Skeletal muscle tissue (tissue), 4 donors: Measurements from ENCODE around the gene RBPJL. TPM values are rescaled to one million over a fixed set of nuclear protein-coding genes. Genes with fewer than 3 reads are reported as not detected.

Source experiments
- H3K27ac ChIP-seq: one replicate; pipeline ENCODE4 v1.7.0; 2013; ENCODE audit warnings: mild to moderate bottlenecking, low read depth, low read length, inconsistent platforms
- H3K27me3 ChIP-seq, 3 donors: one replicate each; pipeline ENCODE4 v1.7.0; 2013; ENCODE audit warnings: low read length in 3 of 3; ENCODE audit not compliant: control insufficient read depth in 3 of 3, insufficient read depth in 3 of 3
- H3K36me3 ChIP-seq, 3 donors: one replicate each; pipeline ENCODE4 v1.7.0; 2013; ENCODE audit warnings: low read length in 3 of 3; ENCODE audit not compliant: control insufficient read depth in 3 of 3, insufficient read depth in 3 of 3
- H3K4me1 ChIP-seq, 3 donors: one replicate each; pipeline ENCODE4 v1.7.0; 2013; ENCODE audit warnings: low read length in 3 of 3, mild to moderate bottlenecking in 3 of 3; ENCODE audit not compliant: control insufficient read depth in 3 of 3, insufficient read depth in 3 of 3
- H3K4me3 ChIP-seq, 3 donors: one replicate each; pipeline ENCODE4 v1.7.0; 2013; ENCODE audit warnings: low read length in 3 of 3
- H3K9ac ChIP-seq, 3 donors: one replicate each; pipeline ENCODE4 v1.7.0; 2013; ENCODE audit warnings: low read length in 3 of 3, mild to moderate bottlenecking in 3 of 3, moderate library complexity in 2 of 3, low read depth in 1 of 3
- H3K9me3 ChIP-seq, 3 donors: one replicate each; pipeline ENCODE4 v1.7.0; 2013; ENCODE audit warnings: low read length in 3 of 3; ENCODE audit not compliant: control insufficient read depth in 3 of 3
- total RNA-seq: library from RNA; depleted of rRNA; stranded (reverse); fragments of >200 nt; gene quantifications from one replicate; pipeline ENCODE4 v1.2.3, GENCODE V29; 2014
- donor health status: Osteomylitis.

RBPJL gene
- total RNA-seq, 1 donor from 2014 or later: not detected

- Histone ChIP-seq H3K9me3 (no peaks in the 10 kb centered on the region), H3K36me3 (no peaks in the 10 kb centered on the region), H3K27me3 (peaks cover 6 to 26% (median 25%) of the 10 kb centered on the region in 3 donors), H3K4me1 (peaks cover 6 to 15% (median 9%) of the 10 kb centered on the region in 3 donors), H3K9ac (no peak overlapping the region), H3K4me3 (no peak overlapping the region), H3K27ac (no peak overlapping the region)
Observed at GRCh38 chr20:45292343-45292742, 14.3 kb upstream of the RBPJL start.

GRCh38 chr20:45293041-45294002 is 13.3 kb upstream of the RBPJL start:
- peak overlapping the region in 1 of 3 donors; percentile 57 for H3K9ac ChIP-seq
- H3K4me3 ChIP-seq: peak overlapping the region; percentile 46 to 69 (median 66)
- no peaks in the 10 kb centered on the region for H3K9me3 ChIP-seq
- H3K27me3 ChIP-seq: peaks cover 14 to 34% (median 25%) of the 10 kb centered on the region in 3 donors
- peaks cover 6 to 15% (median 9%) of the 10 kb centered on the region in 3 donors for H3K4me1 ChIP-seq
- no peak overlapping the region for H3K27ac ChIP-seq
- H3K36me3 ChIP-seq: no peaks in the 10 kb centered on the region

DNA sequence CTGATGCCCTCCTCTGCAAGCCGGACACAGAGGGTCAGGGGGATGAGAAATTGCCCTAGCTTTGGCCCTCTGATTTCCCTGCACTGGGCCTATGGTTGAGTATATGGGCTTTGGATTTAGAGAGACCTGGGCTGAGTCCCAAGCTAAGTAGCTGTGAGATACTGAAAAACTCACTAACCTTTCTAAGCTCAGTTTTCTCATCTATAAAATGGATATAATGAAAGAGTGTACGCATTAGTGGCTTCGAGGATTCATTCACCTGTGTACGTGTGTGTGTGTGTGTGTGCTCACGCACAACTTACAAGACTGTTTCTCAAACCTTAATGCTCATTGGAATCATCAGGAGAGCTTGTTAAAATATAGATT is 12.7 kb upstream of the RBPJL start:
- no peaks in the 10 kb centered on the region for H3K9me3 ChIP-seq
- H3K27ac ChIP-seq: no peak overlapping the region
- H3K27me3 ChIP-seq: peaks cover 16 to 34% (median 18%) of the 10 kb centered on the region in 3 donors
- H3K4me3 ChIP-seq: peak overlapping the region in 2 of 3 donors; percentile 66 to 69
- H3K4me1 ChIP-seq: peaks cover 6 to 15% (median 9%) of the 10 kb centered on the region in 3 donors
- H3K9ac ChIP-seq: peak overlapping the region in 1 of 3 donors; percentile 57
- H3K36me3 ChIP-seq: no peaks in the 10 kb centered on the region

- no peaks in the 10 kb centered on the region for H3K9me3 ChIP-seq
- no peak overlapping the region for H3K27ac ChIP-seq
- H3K9ac ChIP-seq: no peak overlapping the region
- H3K4me3 ChIP-seq: no peak overlapping the region
- peaks cover 6 to 15% (median 9%) of the 10 kb centered on the region in 3 donors for H3K4me1 ChIP-seq
- no peaks in the 10 kb centered on the region for H3K36me3 ChIP-seq
- H3K27me3 ChIP-seq: peaks cover 16 to 34% (median 17%) of the 10 kb centered on the region in 3 donors
Observed at GRCh38 chr20:45294659-45295058, 12.0 kb upstream of the RBPJL start.

DNA sequence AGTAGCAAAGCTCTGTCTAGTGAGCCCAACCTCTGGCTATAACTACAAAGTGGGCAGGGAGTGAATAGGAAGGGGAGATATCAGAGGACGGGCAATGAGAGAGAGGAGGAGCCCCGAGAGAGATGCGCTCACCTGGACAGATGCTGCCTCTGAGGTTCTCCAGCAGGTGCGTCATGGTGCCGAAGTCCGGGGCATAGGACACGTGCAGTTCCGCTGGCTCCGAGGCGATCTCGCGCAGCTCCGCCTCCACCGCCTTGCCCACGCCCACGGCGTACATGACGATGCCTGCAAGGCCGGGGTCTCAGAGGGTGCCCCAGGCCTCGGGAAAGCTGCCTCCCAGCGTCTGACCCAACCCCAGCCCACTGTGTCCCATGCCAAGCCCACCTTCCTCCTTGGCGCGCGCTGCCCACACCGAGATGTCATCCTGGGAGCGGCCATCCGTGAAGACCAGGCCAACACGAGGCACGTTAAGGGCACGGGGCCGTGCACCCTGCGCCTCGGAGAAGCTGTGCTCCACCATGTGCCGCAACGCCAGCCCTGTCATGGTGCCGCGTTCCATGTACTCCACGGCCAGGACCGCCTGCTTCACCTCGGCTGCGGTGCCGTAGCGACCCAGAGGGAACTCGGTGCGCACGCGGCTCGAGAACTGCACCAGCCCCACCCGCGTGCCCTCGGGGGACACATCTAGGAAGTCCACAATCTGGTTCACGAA is 8.7 kb upstream of the RBPJL start:
- H3K27me3 ChIP-seq: peaks cover 15 to 39% (median 23%) of the 10 kb centered on the region in 3 donors

DNA sequence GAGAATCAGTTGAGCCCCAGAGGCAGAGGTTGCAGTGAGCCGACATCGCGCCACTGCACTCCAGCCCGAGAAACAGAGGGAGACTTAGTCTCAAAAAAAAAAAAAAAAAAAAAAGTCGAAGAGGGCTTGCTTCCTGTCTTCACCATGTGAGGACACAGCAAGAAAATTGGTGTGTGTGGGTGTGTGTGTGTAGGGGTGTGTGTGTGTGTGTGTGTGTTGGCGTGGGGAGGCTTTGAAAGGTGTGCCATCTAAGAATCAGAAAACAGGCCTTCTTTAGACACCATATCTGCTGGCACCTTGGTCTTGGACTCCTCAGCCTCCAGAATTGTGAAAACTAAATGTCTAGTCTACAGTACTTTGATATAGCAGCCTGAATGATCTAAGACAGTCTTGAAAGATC is 6.9 kb upstream of the RBPJL start:
- Histone ChIP-seq H3K27me3 (peaks cover 18 to 39% (median 35%) of the 10 kb centered on the region in 3 donors), H3K27ac (no peak overlapping the region), H3K36me3 (no peaks in the 10 kb centered on the region), H3K9me3 (no peaks in the 10 kb centered on the region), H3K9ac (no peak overlapping the region), H3K4me1 (no peaks in the 10 kb centered on the region), H3K4me3 (no peak overlapping the region)

More for the DNA sequence above, 8.7 kb upstream of the RBPJL start:
- Histone ChIP-seq H3K9me3 (no peaks in the 10 kb centered on the region), H3K36me3 (no peaks in the 10 kb centered on the region), H3K4me1 (peaks cover 6 to 7% (median 7%) of the 10 kb centered on the region in 3 donors), H3K4me3 (no peak overlapping the region), H3K9ac (no peak overlapping the region), H3K27ac (no peak overlapping the region)

- no peak overlapping the region for H3K4me3 ChIP-seq
- H3K9me3 ChIP-seq: no peaks in the 10 kb centered on the region
- H3K36me3 ChIP-seq: no peaks in the 10 kb centered on the region
- H3K27ac ChIP-seq: no peak overlapping the region
- H3K4me1 ChIP-seq: no peaks in the 10 kb centered on the region
- peaks cover 24 to 46% (median 41%) of the 10 kb centered on the region in 3 donors for H3K27me3 ChIP-seq
- H3K9ac ChIP-seq: no peak overlapping the region
Observed at GRCh38 chr20:45300961-45301360, 5.7 kb upstream of the RBPJL start.

GRCh38 chr20:45301824-45302271 is 4.8 kb upstream of the RBPJL start:
- Histone ChIP-seq H3K9ac (no peak overlapping the region), H3K4me1 (peaks cover 0 to 4% (median 2%) of the 10 kb centered on the region in 3 donors), H3K4me3 (no peak overlapping the region), H3K9me3 (no peaks in the 10 kb centered on the region), H3K36me3 (no peaks in the 10 kb centered on the region), H3K27me3 (peaks cover 33 to 55% (median 46%) of the 10 kb centered on the region in 3 donors), H3K27ac (no peak overlapping the region)

- Histone ChIP-seq H3K36me3 (no peaks in the 10 kb centered on the region), H3K4me3 (no peak overlapping the region), H3K27me3 (peaks cover 36 to 52% (median 37%) of the 10 kb centered on the region in 3 donors), H3K4me1 (peaks cover 7 to 14% (median 10%) of the 10 kb centered on the region in 3 donors), H3K9ac (no peak overlapping the region), H3K27ac (no peak overlapping the region), H3K9me3 (no peaks in the 10 kb centered on the region)
Observed at GRCh38 chr20:45303586-45304463, 2.8 kb upstream of the RBPJL start.
